ENCODE measurements around the gene KLK5. TPM values are rescaled to one million over a fixed set of nuclear protein-coding genes. Genes with fewer than 3 reads are reported as not detected.

Gene KLK5
- polyA plus RNA-seq, 1 donor from 2014 or later = not detected

GRCh38 chr19:50959731-50960500, 7.1 kb upstream of the KLK5 start:
- no peaks in the 10 kb centered on the region for H3K9me2 ChIP-seq (ENCODE audit: insufficient read depth, low read length)
- H3K4me2 ChIP-seq (ENCODE audit: low read length) = no peak overlapping the region
- H3K27me3 ChIP-seq (ENCODE audit: insufficient read depth, low read depth, low read length) = no peaks in the 10 kb centered on the region
- H3K79me2 ChIP-seq (replicated peaks; ENCODE audit: insufficient read depth, low read length) = no peaks in the 10 kb centered on the region
- H3K4me3 ChIP-seq (ENCODE audit: low read length) = no peak overlapping the region
- no peak overlapping the region for H2AFZ ChIP-seq (ENCODE audit: low read depth, low read length)
- no peak overlapping the region for H3K27ac ChIP-seq (ENCODE audit: low read length)
- H3K9me3 ChIP-seq (ENCODE audit: low read length) = no peaks in the 10 kb centered on the region
- H3K36me3 ChIP-seq (ENCODE audit: insufficient read depth, low read length) = no peaks in the 10 kb centered on the region
- H4K20me1 ChIP-seq (ENCODE audit: insufficient read depth) = no peaks in the 10 kb centered on the region
- no peak overlapping the region for H3K9ac ChIP-seq (ENCODE audit: low read length)
- no peaks in the 10 kb centered on the region for H3F3A ChIP-seq (ENCODE audit: insufficient read depth, low read length, poor library complexity, severe bottlenecking)
- no peak for TF ChIP-seq POLR2AphosphoS5 (IDR thresholded peaks at IDR 0.05)
- TF ChIP-seq MXI1 (conservative IDR thresholded peaks at IDR 0.05; ENCODE audit: poor library complexity, severe bottlenecking) = no peak
- TF ChIP-seq EZH2 (IDR thresholded peaks at IDR 0.05; ENCODE audit: borderline replicate concordance, insufficient read depth, low read length, poor library complexity, severe bottlenecking) = no peak
- TF ChIP-seq SMC3 (conservative IDR thresholded peaks at IDR 0.05; ENCODE audit: poor library complexity) = no peak
- no peak for TF ChIP-seq REST (IDR thresholded peaks at IDR 0.05; ENCODE audit: borderline replicate concordance)
- TF ChIP-seq RAD21 (conservative IDR thresholded peaks at IDR 0.05) = no peak
- no peak for TF ChIP-seq CTCF (IDR thresholded peaks at IDR 0.05; ENCODE audit: poor library complexity, severe bottlenecking)
- TF ChIP-seq EP300 (conservative IDR thresholded peaks at IDR 0.05; ENCODE audit: poor library complexity, severe bottlenecking) = no peak
- TF ChIP-seq TAF1 (IDR thresholded peaks at IDR 0.05; ENCODE audit: low read depth) = no peak

GRCh38 chr19:50957587-50957986, 4.7 kb upstream of the KLK5 start:
- H3K36me3 ChIP-seq (ENCODE audit: insufficient read depth, low read length) = no peaks in the 10 kb centered on the region
- no peaks in the 10 kb centered on the region for H3K79me2 ChIP-seq (replicated peaks; ENCODE audit: insufficient read depth, low read length)
- H3K4me3 ChIP-seq (ENCODE audit: low read length) = no peak overlapping the region
- H4K20me1 ChIP-seq (ENCODE audit: insufficient read depth) = no peaks in the 10 kb centered on the region
- no peaks in the 10 kb centered on the region for H3F3A ChIP-seq (ENCODE audit: insufficient read depth, low read length, poor library complexity, severe bottlenecking)
- no peak overlapping the region for H3K9ac ChIP-seq (ENCODE audit: low read length)
- TF ChIP-seq RAD21 (conservative IDR thresholded peaks at IDR 0.05) (no peak), SMC3 (conservative IDR thresholded peaks at IDR 0.05; ENCODE audit: poor library complexity) (no peak), POLR2AphosphoS5 (IDR thresholded peaks at IDR 0.05) (no peak), MXI1 (conservative IDR thresholded peaks at IDR 0.05; ENCODE audit: poor library complexity, severe bottlenecking) (no peak), EP300 (conservative IDR thresholded peaks at IDR 0.05; ENCODE audit: poor library complexity, severe bottlenecking) (no peak), TAF1 (IDR thresholded peaks at IDR 0.05; ENCODE audit: low read depth) (no peak), REST (IDR thresholded peaks at IDR 0.05; ENCODE audit: borderline replicate concordance) (no peak), EZH2 (IDR thresholded peaks at IDR 0.05; ENCODE audit: borderline replicate concordance, insufficient read depth, low read length, poor library complexity, severe bottlenecking) (no peak), CTCF (IDR thresholded peaks at IDR 0.05; ENCODE audit: poor library complexity, severe bottlenecking) (no peak)
- H3K9me2 ChIP-seq (ENCODE audit: insufficient read depth, low read length) = no peaks in the 10 kb centered on the region
- H3K27ac ChIP-seq (ENCODE audit: low read length) = no peak overlapping the region
- no peak overlapping the region for H2AFZ ChIP-seq (ENCODE audit: low read depth, low read length)
- H3K4me2 ChIP-seq (ENCODE audit: low read length) = no peak overlapping the region
- H3K9me3 ChIP-seq (ENCODE audit: low read length) = no peaks in the 10 kb centered on the region
- no peaks in the 10 kb centered on the region for H3K27me3 ChIP-seq (ENCODE audit: insufficient read depth, low read depth, low read length)

Measured in neural cell (in vitro differentiated cells).